22Rv1 (cell line): ENCODE measurements around the gene CCDC80.

ENCODE experiments used
- CTCF ChIP-seq: fragments of 450-650 bp; IDR thresholded peaks from 2 replicates; pipeline ENCODE4 v1.5.1; 2017; ENCODE audit warnings: mild to moderate bottlenecking
- ZFX ChIP-seq: fragments of 450-650 bp; IDR thresholded peaks from 2 replicates; pipeline ENCODE4 v1.6.1; 2017; ENCODE audit warnings: antibody characterized with exemption, borderline replicate concordance

DNA sequence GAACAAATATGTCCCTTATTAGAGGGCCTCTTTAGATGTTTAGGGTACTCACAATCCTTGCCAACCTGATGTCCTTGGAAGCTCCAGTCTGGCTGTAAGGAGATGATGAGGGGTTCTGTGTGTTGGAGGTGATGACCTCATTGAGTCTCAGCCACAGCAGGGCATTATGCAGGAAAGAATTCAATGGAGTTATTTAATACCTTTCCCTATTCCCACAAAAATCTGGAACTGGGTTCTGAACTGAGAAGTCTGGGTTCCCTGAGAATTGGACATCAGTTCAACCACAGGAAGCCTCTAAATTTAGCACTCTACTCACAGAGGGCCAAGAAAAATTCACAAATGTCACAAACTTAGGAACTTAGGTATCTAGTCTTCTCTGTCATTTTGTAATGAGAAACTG is 42.2 kb downstream of the CCDC80 start:
- TF ChIP-seq CTCF, result no peak
- TF ChIP-seq ZFX, result no peak
